Measurements from ENCODE around the gene KAZALD1.

The KAZALD1 gene

DNA sequence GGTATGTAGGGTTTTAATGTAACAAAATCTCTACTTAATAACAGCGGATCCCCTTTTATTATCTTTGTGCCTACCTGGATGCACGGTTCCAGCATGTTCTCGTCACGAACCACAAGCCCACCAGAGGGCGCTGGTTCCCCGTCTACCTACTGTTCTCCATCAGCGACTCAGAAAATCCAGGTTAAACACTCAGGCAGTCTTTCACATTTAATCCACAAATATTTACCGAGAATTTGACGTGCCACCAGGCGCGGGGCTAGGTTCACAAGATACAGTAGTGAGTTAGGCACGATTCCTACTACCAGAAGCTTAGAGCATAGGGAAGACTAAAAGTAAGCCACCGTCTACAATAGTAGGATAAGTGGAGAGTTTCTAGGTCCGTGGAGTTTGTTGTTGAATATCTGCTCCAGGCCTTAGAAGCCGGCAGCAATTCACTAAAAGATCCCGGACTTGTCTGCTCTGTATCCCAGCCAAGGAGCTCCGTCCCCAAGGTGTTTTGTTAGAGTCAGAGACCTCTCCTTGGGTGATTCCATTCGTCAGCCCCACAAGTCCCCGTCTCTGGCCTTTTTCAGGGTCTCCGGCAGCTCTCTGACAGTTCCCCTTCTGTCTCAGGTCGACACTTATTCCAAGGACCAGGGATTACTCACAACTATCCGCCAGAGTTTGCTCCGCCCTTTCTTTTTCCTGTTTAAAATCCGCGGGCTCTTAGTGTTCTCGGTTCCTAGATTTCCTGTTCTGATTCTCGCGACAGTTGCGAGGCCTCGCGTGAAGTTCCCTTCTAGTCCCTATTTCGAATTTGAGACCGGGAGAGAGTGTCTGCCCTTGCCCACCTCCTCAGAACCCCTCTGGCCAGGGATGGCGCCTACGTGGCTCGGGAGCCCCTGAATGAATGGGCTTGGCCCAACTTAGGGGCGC, 1.5 kb upstream of the KAZALD1 start (continued):
- TF ChIP-seq ZNF140 (tag by site-specific recombination; IDR thresholded peaks at IDR 0.05) (no peak), SP2 (tag by site-specific recombination; IDR thresholded peaks at IDR 0.05) (no peak), ZFP3 (tag by site-specific recombination; IDR thresholded peaks at IDR 0.05; ENCODE audit: low read depth) (no peak), ZNF239 (tag by site-specific recombination; IDR thresholded peaks at IDR 0.05) (no peak), ZNF677 (tag by site-specific recombination; IDR thresholded peaks at IDR 0.05) (no peak), ZNF433 (tag by site-specific recombination; IDR thresholded peaks at IDR 0.05; ENCODE audit: low read depth) (no peak), KLF10 (tag by site-specific recombination; IDR thresholded peaks at IDR 0.05) (peak; percentile 38; the same call in 1 of the 2 replicates), SP3 (tag by site-specific recombination; IDR thresholded peaks at IDR 0.05) (no peak), ZNF221 (tag by site-specific recombination; IDR thresholded peaks at IDR 0.05; ENCODE audit: borderline replicate concordance) (no peak), KLF16 (tag by site-specific recombination; IDR thresholded peaks at IDR 0.05) (peak; percentile 38; the same call in 1 of the 2 replicates), IKZF3 (tag by site-specific recombination; IDR thresholded peaks at IDR 0.05) (peak; percentile 91), ZNF660 (tag by site-specific recombination; IDR thresholded peaks at IDR 0.05) (peak; percentile 65), ZXDB (tag by site-specific recombination; IDR thresholded peaks at IDR 0.05) (peak; percentile 0; the same call in 1 of the 2 replicates), MZF1 (tag by site-specific recombination; IDR thresholded peaks at IDR 0.05; ENCODE audit: borderline replicate concordance) (peak; percentile 57; the same call in 1 of the 2 replicates), ZNF555 (tag by site-specific recombination; conservative IDR thresholded peaks at IDR 0.05) (no peak), ZNF654 (tag by site-specific recombination; IDR thresholded peaks at IDR 0.05; ENCODE audit: low read depth) (peak; percentile 94), ZNF2 (tag by site-specific recombination; IDR thresholded peaks at IDR 0.05) (peak; percentile 78; the same call in 1 of the 2 replicates), ZNF335 (tag by site-specific recombination; conservative IDR thresholded peaks at IDR 0.05) (peak; percentile 82), ZEB2 (tag by site-specific recombination; IDR thresholded peaks at IDR 0.05) (peak; percentile 84)
- TF ChIP-seq, protein P1, sequence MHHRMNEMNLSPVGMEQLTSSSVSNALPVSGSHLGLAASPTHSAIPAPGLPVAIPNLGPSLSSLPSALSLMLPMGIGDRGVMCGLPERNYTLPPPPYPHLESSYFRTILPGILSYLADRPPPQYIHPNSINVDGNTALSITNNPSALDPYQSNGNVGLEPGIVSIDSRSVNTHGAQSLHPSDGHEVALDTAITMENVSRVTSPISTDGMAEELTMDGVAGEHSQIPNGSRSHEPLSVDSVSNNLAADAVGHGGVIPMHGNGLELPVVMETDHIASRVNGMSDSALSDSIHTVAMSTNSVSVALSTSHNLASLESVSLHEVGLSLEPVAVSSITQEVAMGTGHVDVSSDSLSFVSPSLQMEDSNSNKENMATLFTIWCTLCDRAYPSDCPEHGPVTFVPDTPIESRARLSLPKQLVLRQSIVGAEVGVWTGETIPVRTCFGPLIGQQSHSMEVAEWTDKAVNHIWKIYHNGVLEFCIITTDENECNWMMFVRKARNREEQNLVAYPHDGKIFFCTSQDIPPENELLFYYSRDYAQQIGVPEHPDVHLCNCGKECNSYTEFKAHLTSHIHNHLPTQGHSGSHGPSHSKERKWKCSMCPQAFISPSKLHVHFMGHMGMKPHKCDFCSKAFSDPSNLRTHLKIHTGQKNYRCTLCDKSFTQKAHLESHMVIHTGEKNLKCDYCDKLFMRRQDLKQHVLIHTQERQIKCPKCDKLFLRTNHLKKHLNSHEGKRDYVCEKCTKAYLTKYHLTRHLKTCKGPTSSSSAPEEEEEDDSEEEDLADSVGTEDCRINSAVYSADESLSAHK (tag by site-specific recombination; IDR thresholded peaks at IDR 0.05): 0 out of 2 replicates have a peak, but pooled peaks have one; percentile 33
- TF ChIP-seq, protein P2, sequence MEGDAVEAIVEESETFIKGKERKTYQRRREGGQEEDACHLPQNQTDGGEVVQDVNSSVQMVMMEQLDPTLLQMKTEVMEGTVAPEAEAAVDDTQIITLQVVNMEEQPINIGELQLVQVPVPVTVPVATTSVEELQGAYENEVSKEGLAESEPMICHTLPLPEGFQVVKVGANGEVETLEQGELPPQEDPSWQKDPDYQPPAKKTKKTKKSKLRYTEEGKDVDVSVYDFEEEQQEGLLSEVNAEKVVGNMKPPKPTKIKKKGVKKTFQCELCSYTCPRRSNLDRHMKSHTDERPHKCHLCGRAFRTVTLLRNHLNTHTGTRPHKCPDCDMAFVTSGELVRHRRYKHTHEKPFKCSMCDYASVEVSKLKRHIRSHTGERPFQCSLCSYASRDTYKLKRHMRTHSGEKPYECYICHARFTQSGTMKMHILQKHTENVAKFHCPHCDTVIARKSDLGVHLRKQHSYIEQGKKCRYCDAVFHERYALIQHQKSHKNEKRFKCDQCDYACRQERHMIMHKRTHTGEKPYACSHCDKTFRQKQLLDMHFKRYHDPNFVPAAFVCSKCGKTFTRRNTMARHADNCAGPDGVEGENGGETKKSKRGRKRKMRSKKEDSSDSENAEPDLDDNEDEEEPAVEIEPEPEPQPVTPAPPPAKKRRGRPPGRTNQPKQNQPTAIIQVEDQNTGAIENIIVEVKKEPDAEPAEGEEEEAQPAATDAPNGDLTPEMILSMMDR (tag by site-specific recombination; IDR thresholded peaks at IDR 0.05): peak; percentile 75
- TF ChIP-seq, protein P3, sequence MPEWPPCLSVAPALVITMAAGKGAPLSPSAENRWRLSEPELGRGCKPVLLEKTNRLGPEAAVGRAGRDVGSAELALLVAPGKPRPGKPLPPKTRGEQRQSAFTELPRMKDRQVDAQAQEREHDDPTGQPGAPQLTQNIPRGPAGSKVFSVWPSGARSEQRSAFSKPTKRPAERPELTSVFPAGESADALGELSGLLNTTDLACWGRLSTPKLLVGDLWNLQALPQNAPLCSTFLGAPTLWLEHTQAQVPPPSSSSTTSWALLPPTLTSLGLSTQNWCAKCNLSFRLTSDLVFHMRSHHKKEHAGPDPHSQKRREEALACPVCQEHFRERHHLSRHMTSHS (tag by site-specific recombination; IDR thresholded peaks at IDR 0.05): no peak
- TF ChIP-seq, protein P4, sequence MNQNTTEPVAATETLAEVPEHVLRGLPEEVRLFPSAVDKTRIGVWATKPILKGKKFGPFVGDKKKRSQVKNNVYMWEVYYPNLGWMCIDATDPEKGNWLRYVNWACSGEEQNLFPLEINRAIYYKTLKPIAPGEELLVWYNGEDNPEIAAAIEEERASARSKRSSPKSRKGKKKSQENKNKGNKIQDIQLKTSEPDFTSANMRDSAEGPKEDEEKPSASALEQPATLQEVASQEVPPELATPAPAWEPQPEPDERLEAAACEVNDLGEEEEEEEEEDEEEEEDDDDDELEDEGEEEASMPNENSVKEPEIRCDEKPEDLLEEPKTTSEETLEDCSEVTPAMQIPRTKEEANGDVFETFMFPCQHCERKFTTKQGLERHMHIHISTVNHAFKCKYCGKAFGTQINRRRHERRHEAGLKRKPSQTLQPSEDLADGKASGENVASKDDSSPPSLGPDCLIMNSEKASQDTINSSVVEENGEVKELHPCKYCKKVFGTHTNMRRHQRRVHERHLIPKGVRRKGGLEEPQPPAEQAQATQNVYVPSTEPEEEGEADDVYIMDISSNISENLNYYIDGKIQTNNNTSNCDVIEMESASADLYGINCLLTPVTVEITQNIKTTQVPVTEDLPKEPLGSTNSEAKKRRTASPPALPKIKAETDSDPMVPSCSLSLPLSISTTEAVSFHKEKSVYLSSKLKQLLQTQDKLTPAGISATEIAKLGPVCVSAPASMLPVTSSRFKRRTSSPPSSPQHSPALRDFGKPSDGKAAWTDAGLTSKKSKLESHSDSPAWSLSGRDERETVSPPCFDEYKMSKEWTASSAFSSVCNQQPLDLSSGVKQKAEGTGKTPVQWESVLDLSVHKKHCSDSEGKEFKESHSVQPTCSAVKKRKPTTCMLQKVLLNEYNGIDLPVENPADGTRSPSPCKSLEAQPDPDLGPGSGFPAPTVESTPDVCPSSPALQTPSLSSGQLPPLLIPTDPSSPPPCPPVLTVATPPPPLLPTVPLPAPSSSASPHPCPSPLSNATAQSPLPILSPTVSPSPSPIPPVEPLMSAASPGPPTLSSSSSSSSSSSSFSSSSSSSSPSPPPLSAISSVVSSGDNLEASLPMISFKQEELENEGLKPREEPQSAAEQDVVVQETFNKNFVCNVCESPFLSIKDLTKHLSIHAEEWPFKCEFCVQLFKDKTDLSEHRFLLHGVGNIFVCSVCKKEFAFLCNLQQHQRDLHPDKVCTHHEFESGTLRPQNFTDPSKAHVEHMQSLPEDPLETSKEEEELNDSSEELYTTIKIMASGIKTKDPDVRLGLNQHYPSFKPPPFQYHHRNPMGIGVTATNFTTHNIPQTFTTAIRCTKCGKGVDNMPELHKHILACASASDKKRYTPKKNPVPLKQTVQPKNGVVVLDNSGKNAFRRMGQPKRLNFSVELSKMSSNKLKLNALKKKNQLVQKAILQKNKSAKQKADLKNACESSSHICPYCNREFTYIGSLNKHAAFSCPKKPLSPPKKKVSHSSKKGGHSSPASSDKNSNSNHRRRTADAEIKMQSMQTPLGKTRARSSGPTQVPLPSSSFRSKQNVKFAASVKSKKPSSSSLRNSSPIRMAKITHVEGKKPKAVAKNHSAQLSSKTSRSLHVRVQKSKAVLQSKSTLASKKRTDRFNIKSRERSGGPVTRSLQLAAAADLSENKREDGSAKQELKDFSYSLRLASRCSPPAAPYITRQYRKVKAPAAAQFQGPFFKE (tag by site-specific recombination; IDR thresholded peaks at IDR 0.05; ENCODE audit: borderline replicate concordance): no peak

Measured in HEK293 (cell line).